ENCODE measurements around the gene S100A3. TPM values are rescaled to one million over a fixed set of nuclear protein-coding genes. Genes with fewer than 3 reads are reported as not detected.

The S100A3 gene
- total and polyA plus RNA-seq, 2 of the 8 experiments (the other 6 are each of a cell fraction or from before 2014, with no cell fraction given) = 0.26 to 0.47 TPM

GRCh38 chr1:153578490-153578889, 29.4 kb upstream of the S100A3 start:
- TF ChIP-seq TAF7 (optimal IDR thresholded peaks at IDR 0.05; ENCODE audit: borderline replicate concordance, low read depth, low read length) = no peak
- TF ChIP-seq CEBPB (IDR thresholded peaks at IDR 0.05; ENCODE audit: low read depth, low read length) = no peak
- no peak for TF ChIP-seq SP4 (IDR thresholded peaks at IDR 0.05; ENCODE audit: low read length)
- no peak for TF ChIP-seq ATF2 (IDR thresholded peaks at IDR 0.05; ENCODE audit: low read length)
- TF ChIP-seq YY1 (IDR thresholded peaks at IDR 0.05; ENCODE audit: low read depth, low read length) = no peak
- Histone ChIP-seq H3K14ac (ENCODE audit: insufficient read length) (no peak overlapping the region), H4K5ac (ENCODE audit: insufficient read length, low read depth, low read length) (no peak overlapping the region), H3K56ac (replicated peaks; ENCODE audit: insufficient read length, low read depth, low read length) (no peak overlapping the region), H3K4me3 (ENCODE audit: extremely low read depth in 1 of 4, insufficient read depth in 2 of 4, low read depth in 3 of 4, low read length in 4 of 4) (no peak overlapping the region), H3K36me3 (ENCODE audit: control insufficient read depth in 2 of 4, insufficient read depth in 4 of 4, low read length in 3 of 4) (no peaks in the 10 kb centered on the region), H2AFZ (ENCODE audit: low read length) (no peak overlapping the region), H3K23ac (ENCODE audit: insufficient read length) (no peak overlapping the region), H2BK20ac (ENCODE audit: low read length) (no peak overlapping the region), H3K9me3 (ENCODE audit: insufficient read depth in 2 of 2, low read depth in 1 of 2, low read length in 1 of 2) (peaks cover 0 to 12% of the 10 kb centered on the region in 2 experiments; a peak in 1 of 4 replicates), H3K18ac (ENCODE audit: extremely low read depth, low read length) (no peak overlapping the region), H2BK15ac (ENCODE audit: low read length) (no peak overlapping the region), H3K4me1 (replicated peaks in 1 of 4; ENCODE audit: control insufficient read depth in 3 of 4, insufficient read depth in 4 of 4, low read length in 3 of 4) (peaks cover 0 to 3% (median 0%) of the 10 kb centered on the region in 4 experiments; a peak in 2 of 7 replicates), H3K79me1 (ENCODE audit: low read depth, low read length) (no peaks in the 10 kb centered on the region), H2AK5ac (ENCODE audit: low read depth, low read length) (no peak overlapping the region), H4K8ac (ENCODE audit: extremely low read depth, insufficient read depth, low read length) (no peak overlapping the region), H3K23me2 (ENCODE audit: low read depth, low read length) (no peaks in the 10 kb centered on the region; the same call in 1 of the 2 replicates), H3K27me3 (replicated peaks in 1 of 4; ENCODE audit: control insufficient read depth in 3 of 4, extremely low read depth in 1 of 4, insufficient read depth in 3 of 4, low read length in 3 of 4) (no peaks in the 10 kb centered on the region), H3K27ac (ENCODE audit: low read depth, low read length) (no peak overlapping the region), H3K4me2 (ENCODE audit: insufficient read depth in 1 of 2, low read depth in 2 of 2, low read length in 2 of 2) (no peak overlapping the region), H3K79me2 (ENCODE audit: control insufficient read depth in 1 of 2, insufficient read depth in 2 of 2, low read length in 2 of 2) (no peaks in the 10 kb centered on the region), H4K20me1 (replicated peaks in 1 of 2; ENCODE audit: control insufficient read depth in 1 of 2, insufficient read depth in 2 of 2, low read length in 2 of 2) (no peaks in the 10 kb centered on the region), H4K91ac (replicated peaks; ENCODE audit: insufficient read length, low read length) (no peak overlapping the region), H2BK5ac (ENCODE audit: low read depth, low read length) (no peak overlapping the region), H2BK12ac (ENCODE audit: low read depth, low read length) (no peak overlapping the region), H2BK120ac (replicated peaks; ENCODE audit: low read depth, low read length) (no peak overlapping the region), H3K4ac (replicated peaks; ENCODE audit: insufficient read length, low read depth, low read length) (no peak overlapping the region), H3K9ac (replicated peaks in 1 of 4; ENCODE audit: extremely low read depth in 1 of 4, low read depth in 3 of 4, low read length in 3 of 4) (no peak overlapping the region)
- no peak for DNase-seq (ENCODE audit: low read depth in 1 of 2, low spot score in 2 of 2)
- ChIA-PET POLR2A (ENCODE audit: partially characterized antibody) (interaction anchor here (0.9 to 3.6 kb wide), 4 partner anchors 20 to 412 kb away, joined by 3 to 20 read pairs (median 3); partner anchors contain the start of genes CHTOP, RPS27 and S100A13), CTCF (ENCODE audit: partially characterized antibody) (interaction anchor here (1.0 to 4.2 kb wide), 8 partner anchors 10 to 85 kb away, joined by 3 to 64 read pairs (median 10); partner anchors contain the start of genes S100A1, S100A13, S100A14 and S100A16)
- FAIRE-seq = no peak

Data from H1 (cell line).